ENCODE data around the gene EDDM3A.

The EDDM3A gene

GRCh38 chr14:20790464-20791116 lies 44.9 kb downstream of the EDDM3A start:
- DNase-seq, result peak; percentile 9

GRCh38 chr14:20791187-20791586 lies 45.5 kb downstream of the EDDM3A start:
- DNase-seq, result no peak

- DNase-seq, result no peak
These were observed 45.9 kb downstream of the EDDM3A start for GRCh38 chr14:20791597-20791996.

GRCh38 chr14:20792556-20792955 lies 46.9 kb downstream of the EDDM3A start:
- DNase-seq, result no peak

- DNase-seq, result no peak
These were observed 49.1 kb downstream of the EDDM3A start for GRCh38 chr14:20794644-20795369.

GRCh38 chr14:20797164-20797563 lies 51.5 kb downstream of the EDDM3A start:
- DNase-seq, result no peak

Data from stimulated activated naive CD4-positive, alpha-beta T cell treated with Interleukin-2 at 50 U/mL for 16 hours (primary cell).